Spleen (tissue), 11 donors: ENCODE data around the gene INTS1. TPM values are rescaled to one million over a fixed set of nuclear protein-coding genes. Genes with fewer than 3 reads are reported as not detected.

ENCODE experiments used
- DNase-seq: peaks from one replicate; pipeline ENCODE4 v3.0.0-alpha.2; 2020
- H3K27ac ChIP-seq, 8 donors: fragments of 200-600 bp; sonication (generic) in 7 of 8; 1 replicate in 4 of 8; 2 replicates in 4 of 8; pipeline versions ENCODE4 v1.5.0 to v1.8.0; 2016 to 2021; ENCODE audit warnings: inconsistent platforms in 4 of 8, mild to moderate bottlenecking in 4 of 8, moderate library complexity in 1 of 8
- H3K27me3 ChIP-seq, 7 donors: fragments of 200-600 bp; sonication (generic) in 6 of 7; replicated peaks in 1 of 7; 1 replicate in 4 of 7; 2 replicates in 3 of 7; pipeline versions ENCODE4 v1.5.0 to v1.8.0; 2016 to 2021; ENCODE audit warnings: inconsistent platforms in 3 of 7, mild to moderate bottlenecking in 1 of 7
- H3K36me3 ChIP-seq, 6 donors: fragments of 200-600 bp; sonication (generic) in 5 of 6; 1 replicate in 4 of 6; 2 replicates in 2 of 6; pipeline versions ENCODE4 v1.5.0 to v1.8.0; 2016 to 2021; ENCODE audit warnings: inconsistent platforms in 2 of 6
- H3K4me1 ChIP-seq, 6 donors: fragments of 200-600 bp; sonication (generic) in 5 of 6; 1 replicate in 3 of 6; 2 replicates in 3 of 6; pipeline versions ENCODE4 v1.5.0 to v1.8.0; 2016 to 2021; ENCODE audit warnings: inconsistent platforms in 3 of 6
- H3K4me3 ChIP-seq, 8 donors: fragments of 200-600 bp; sonication (generic) in 7 of 8; 1 replicate in 4 of 8; 2 replicates in 4 of 8; pipeline versions ENCODE4 v1.5.0 to v1.8.0; 2016 to 2021; ENCODE audit warnings: inconsistent platforms in 4 of 8, mild to moderate bottlenecking in 4 of 8, moderate library complexity in 2 of 8
- H3K9me3 ChIP-seq, 8 donors: fragments of 200-600 bp; sonication (generic) in 7 of 8; 1 replicate in 4 of 8; 2 replicates in 4 of 8; pipeline versions ENCODE4 v1.5.0 to v1.8.0; 2016 to 2021; ENCODE audit warnings: inconsistent platforms in 4 of 8
- CTCF ChIP-seq, 11 experiments: fragments of 200-600 bp in 7 of 11; fragments of 450-650 bp in 4 of 11; sonication (generic) in 4 of 11; IDR thresholded peaks in 8 of 11; conservative IDR thresholded peaks in 3 of 11; 1 replicate in 7 of 11; 2 replicates in 4 of 11; pipeline versions ENCODE4 v1.4.0 to v1.8.0; 2016 to 2021; ENCODE audit warnings: antibody characterized with exemption in 11 of 11, inconsistent platforms in 4 of 11, mild to moderate bottlenecking in 1 of 11
- POLR2A ChIP-seq, 3 donors: fragments of 450-650 bp; IDR thresholded peaks; one replicate each; pipeline ENCODE4 v1.5.1; 2017; ENCODE audit warnings: antibody characterized with exemption in 3 of 3, mild to moderate bottlenecking in 1 of 3
- POLR2AphosphoS5 ChIP-seq, 3 donors: sonication (generic); formaldehyde crosslinking; IDR thresholded peaks; one replicate each; pipeline ENCODE4 v1.5.1; 2017; ENCODE audit warnings: antibody characterized with exemption in 3 of 3
- WGBS, 5 donors: extraction: QIAGEN DNeasy Blood & Tissue Kit in 3 of 5; methylation state at CpG; one replicate each; pipeline versions ENCODE4 v1.1.5 to v1.1.7; 2013 to 2018; 5-methylcytosine and 5-hydroxymethylcytosine counted together
- intact Hi-C: fragments of 100-400 bp; cut with DNase I; formaldehyde crosslinking; loops from one replicate; pipeline ENCODE4 v1.15.0; 2023; ENCODE audit warnings: low total_unique reads
- polyA plus RNA-seq, 3 donors: library from polyadenylated mRNA; stranded (reverse); fragments of 200-250 nt; gene quantifications; one replicate each; pipeline ENCODE4 v1.2.1, GENCODE V29; 2013
- total RNA-seq, 7 donors: library from RNA; depleted of rRNA in 3 of 7; stranded (reverse); fragments of >200 nt in 3 of 7; fragmentation: NEBNext Ultra II Directional in 4 of 7; extraction: Animal tissue kit (Norgen Biotek cat#: 25700) in 4 of 7; gene quantifications; one replicate each; pipeline versions ENCODE4 v1.1.0 to v1.2.1, GENCODE V29; 2016 to 2021
- donor health status: healthy with polysubstance abuse.
- donor health status: DM: no; HTN: no; CAD: no; lungs with moderate emphysema.
- donor health status: DM: no; HTN: no; CAD: no.
- donor health status: Bipolar disorder and iron deficiency.
- donor health status: healthy.
- donor health status: DM: no; HTN: no; CAD: no.
- donor health status: DM: yes; HTN: yes; CAD: no.

The INTS1 gene
- total and polyA plus RNA-seq, 10 donors: 47.3 to 126 (median 79.7) TPM

DNA sequence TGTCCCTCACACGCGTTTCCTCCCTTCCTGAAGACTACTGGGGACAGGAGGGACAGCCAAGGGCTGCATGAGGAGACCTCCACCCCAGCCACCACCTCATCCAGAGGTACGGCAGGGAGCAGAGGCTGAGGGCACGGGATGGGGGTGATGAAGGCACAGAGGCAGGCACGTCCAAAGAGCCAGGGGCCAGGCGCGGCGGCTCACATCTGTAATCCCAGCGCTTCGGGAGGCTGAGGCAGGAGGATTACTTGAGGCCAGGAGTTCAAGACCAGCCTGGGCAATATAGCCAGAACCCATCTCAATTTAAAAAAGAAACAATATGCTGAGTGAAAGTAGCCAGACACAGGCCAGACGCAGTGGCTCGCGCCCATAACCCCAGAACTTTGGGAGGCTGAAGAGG is 48.2 kb downstream of the INTS1 start:
- TF ChIP-seq POLR2A (IDR thresholded peaks at IDR 0.05) (no peak), POLR2AphosphoS5 (IDR thresholded peaks at IDR 0.05) (peak in 1 of 3 donors; percentile 59)
- intact Hi-C loops: no loop called here
- Histone ChIP-seq H3K27ac (peak overlapping the region in 6 of 8 donors; percentile 26 to 88 (median 84)), H3K4me1 (peaks cover 15 to 96% (median 79%) of the 10 kb centered on the region in 6 donors), H3K36me3 (peaks cover 0 to 8% (median 0%) of the 10 kb centered on the region in 6 donors), H3K9me3 (no peaks in the 10 kb centered on the region), H3K4me3 (peak overlapping the region in 6 of 8 donors; percentile 78 to 98 (median 86)), H3K27me3 (no peaks in the 10 kb centered on the region)
- DNase-seq: no peak
- 64 to 81% (median 77%) methylated on average over 11 to 13 of the region's 13 CpGs for WGBS, 5 donors

- Histone ChIP-seq H3K4me3 (peak overlapping the region in 5 of 8 donors; percentile 5 to 98 (median 78)), H3K36me3 (peaks cover 0 to 11% (median 0%) of the 10 kb centered on the region in 6 donors), H3K9me3 (no peaks in the 10 kb centered on the region), H3K4me1 (peaks cover 14 to 96% (median 76%) of the 10 kb centered on the region in 6 donors), H3K27ac (peak overlapping the region; percentile 53 to 88 (median 82)), H3K27me3 (no peaks in the 10 kb centered on the region)
- no peak for TF ChIP-seq CTCF (IDR thresholded peaks at IDR 0.05 in 8 of 11, conservative IDR thresholded peaks at IDR 0.05 in 3 of 11)
- TF ChIP-seq POLR2AphosphoS5 (IDR thresholded peaks at IDR 0.05): peak; percentile 63 to 72 (median 68)
- 49 to 68% (median 62%) methylated on average over 13 to 26 of the region's 26 CpGs for WGBS, 5 donors
- intact Hi-C loops: no loop called here
- DNase-seq: no peak
Measured at GRCh38 chr7:1455241-1455939, 48.8 kb downstream of the INTS1 start.

DNA sequence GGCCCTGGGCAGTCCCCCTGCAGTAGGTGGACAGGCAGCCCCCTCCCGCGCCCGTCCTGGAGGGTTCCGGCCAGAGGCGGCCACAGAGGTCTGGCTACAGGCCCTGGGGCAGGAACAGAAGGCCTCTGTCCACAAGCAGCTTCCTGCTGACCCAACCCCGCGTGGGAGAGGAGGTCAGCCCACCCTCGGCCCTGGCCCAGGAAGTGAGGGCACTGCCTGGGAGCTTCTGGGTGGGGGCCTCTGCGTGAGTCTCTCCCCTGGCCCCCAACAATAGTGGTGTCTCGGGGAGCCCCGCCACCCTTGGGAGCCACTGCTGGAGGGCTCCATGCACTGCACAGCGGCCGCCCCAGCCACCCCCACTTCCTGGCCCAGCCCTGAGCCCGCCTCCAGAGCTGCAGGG is 49.6 kb downstream of the INTS1 start:
- peak overlapping the region in 4 of 8 donors; percentile 5 to 98 (median 47) for H3K4me3 ChIP-seq
- WGBS, 5 donors: 35 to 64% (median 49%) methylated on average over 5 to 14 of the region's 14 CpGs
- H3K4me1 ChIP-seq: peaks cover 9 to 97% (median 69%) of the 10 kb centered on the region in 6 donors
- intact Hi-C loops: no loop called here
- H3K27me3 ChIP-seq: no peaks in the 10 kb centered on the region
- TF ChIP-seq POLR2A (IDR thresholded peaks at IDR 0.05): no peak
- TF ChIP-seq POLR2AphosphoS5 (IDR thresholded peaks at IDR 0.05): peak; percentile 49 to 79 (median 65)
- TF ChIP-seq CTCF (IDR thresholded peaks at IDR 0.05 in 8 of 11, conservative IDR thresholded peaks at IDR 0.05 in 3 of 11): no peak
- H3K36me3 ChIP-seq: peaks cover 0 to 20% (median 0%) of the 10 kb centered on the region in 6 donors
- H3K27ac ChIP-seq: peak overlapping the region; percentile 27 to 88 (median 82)
- DNase-seq: no peak
- H3K9me3 ChIP-seq: no peaks in the 10 kb centered on the region

DNA sequence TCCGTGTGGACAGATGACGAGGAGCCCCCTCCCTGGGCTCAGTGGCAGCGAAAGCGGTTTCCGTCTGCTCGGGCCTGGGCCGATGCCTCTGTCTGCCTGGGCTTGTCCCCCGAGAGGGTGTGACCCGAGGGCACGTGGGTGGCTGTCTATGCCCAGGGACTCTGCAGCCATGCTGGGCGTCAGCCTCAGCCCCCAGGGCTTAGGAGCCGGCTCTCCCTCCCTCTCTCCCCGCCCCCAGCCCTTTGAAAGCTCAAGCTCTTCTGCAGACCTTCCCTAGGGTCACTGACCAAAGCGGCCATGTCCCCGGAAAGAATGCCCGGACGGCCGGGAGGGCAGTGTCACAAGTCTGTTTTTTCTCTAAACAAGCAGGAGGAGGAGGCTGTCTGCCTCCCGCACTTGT is 52.0 kb downstream of the INTS1 start:
- 69 to 85% (median 77%) methylated on average over 4 to 19 of the region's 19 CpGs for WGBS, 5 donors
- TF ChIP-seq POLR2A (IDR thresholded peaks at IDR 0.05) (no peak), CTCF (IDR thresholded peaks at IDR 0.05 in 8 of 11, conservative IDR thresholded peaks at IDR 0.05 in 3 of 11) (no peak), POLR2AphosphoS5 (IDR thresholded peaks at IDR 0.05) (peak in 2 of 3 donors; percentile 47 to 68)
- DNase-seq: no peak
- Histone ChIP-seq H3K27ac (peak overlapping the region in 6 of 8 donors; percentile 46 to 88 (median 84)), H3K27me3 (no peaks in the 10 kb centered on the region), H3K9me3 (no peaks in the 10 kb centered on the region), H3K4me3 (peak overlapping the region in 1 of 8 donors; percentile 11), H3K4me1 (peaks cover 0 to 100% (median 56%) of the 10 kb centered on the region in 6 donors), H3K36me3 (peaks cover 0 to 36% (median 6%) of the 10 kb centered on the region in 6 donors)
- intact Hi-C loops: no loop called here
